H9 (cell line): ENCODE measurements around the gene SPAG6. TPM values are rescaled to one million over a fixed set of nuclear protein-coding genes. Genes with fewer than 3 reads are reported as not detected.

ENCODE experiments used
- DNase-seq: peaks from one replicate; pipeline ENCODE4 v3.0.0-alpha.2; 2017
- H2AFZ ChIP-seq: one replicate; pipeline ENCODE4 v1.6.1; 2013; ENCODE audit warnings: mild to moderate bottlenecking, low read length, control low read depth, moderate library complexity
- H2AK5ac ChIP-seq: 2 replicates; pipeline ENCODE4 v1.6.1; 2013; ENCODE audit warnings: low read length, control low read depth, mixed read lengths; ENCODE audit not compliant: insufficient read length
- H2BK120ac ChIP-seq: one replicate; pipeline ENCODE4 v1.6.1; 2013; ENCODE audit warnings: low read depth, mild to moderate bottlenecking, low read length, control low read depth, inconsistent platforms; ENCODE audit not compliant: poor library complexity, severe bottlenecking
- H2BK12ac ChIP-seq: 2 replicates; pipeline ENCODE4 v1.6.1; 2013; ENCODE audit warnings: low read length, control low read depth, mixed read lengths, low read depth; ENCODE audit not compliant: insufficient read length
- H2BK15ac ChIP-seq: 2 replicates; pipeline ENCODE4 v1.6.1; 2013; ENCODE audit warnings: low read depth, low read length, control low read depth
- H2BK20ac ChIP-seq: one replicate; pipeline ENCODE4 v1.6.1; 2013; ENCODE audit warnings: low read depth, mild to moderate bottlenecking, low read length, control low read depth, inconsistent platforms; ENCODE audit not compliant: poor library complexity, severe bottlenecking
- H2BK5ac ChIP-seq: 2 replicates; pipeline ENCODE4 v1.6.1; 2013; ENCODE audit warnings: low read length, control low read depth, mixed read lengths; ENCODE audit not compliant: insufficient read length
- H3K14ac ChIP-seq: 2 replicates; pipeline ENCODE4 v1.6.1; 2013; ENCODE audit warnings: low read length, control low read depth; ENCODE audit not compliant: insufficient read depth
- H3K18ac ChIP-seq: 2 replicates; pipeline ENCODE4 v1.6.1; 2013; ENCODE audit warnings: low read depth, mild to moderate bottlenecking, mixed read lengths, low read length, control low read depth; ENCODE audit not compliant: insufficient read length
- H3K23ac ChIP-seq: 2 replicates; pipeline ENCODE4 v1.6.1; 2013; ENCODE audit warnings: low read length, control low read depth, mixed read lengths, low read depth; ENCODE audit not compliant: insufficient read length
- H3K23me2 ChIP-seq: 2 replicates; pipeline ENCODE4 v1.6.1; 2013; ENCODE audit warnings: low read depth, mild to moderate bottlenecking, mixed read lengths, low read length, control low read depth; ENCODE audit not compliant: insufficient read length, poor library complexity, severe bottlenecking
- H3K27ac ChIP-seq: 2 replicates; pipeline ENCODE4 v1.5.1; 2013; ENCODE audit warnings: low read length, control low read depth, mixed read lengths, low read depth; ENCODE audit not compliant: insufficient read length
- H3K27me3 ChIP-seq: 2 replicates; pipeline ENCODE4 v1.6.1; 2013; ENCODE audit warnings: low read length, control low read depth, inconsistent platforms; ENCODE audit not compliant: insufficient read depth
- H3K4ac ChIP-seq: 2 replicates; pipeline ENCODE4 v1.6.1; 2013; ENCODE audit warnings: low read depth, mild to moderate bottlenecking, control low read depth, inconsistent platforms, low read length, moderate library complexity
- H3K4me1 ChIP-seq: 2 replicates; pipeline ENCODE4 v1.6.1; 2013; ENCODE audit warnings: low read length, control low read depth, inconsistent platforms; ENCODE audit not compliant: insufficient read depth
- H3K4me2 ChIP-seq: 2 replicates; pipeline ENCODE4 v1.6.1; 2013; ENCODE audit warnings: low read length, control low read depth, mixed read lengths; ENCODE audit not compliant: insufficient read length, insufficient read depth
- H3K56ac ChIP-seq: 2 replicates; pipeline ENCODE4 v1.6.1; 2013; ENCODE audit warnings: low read depth, mild to moderate bottlenecking, mixed read lengths, low read length, control low read depth; ENCODE audit not compliant: insufficient read length
- H3K79me1 ChIP-seq: 2 replicates; pipeline ENCODE4 v1.6.1; 2013; ENCODE audit warnings: low read depth, mild to moderate bottlenecking, moderate library complexity, low read length, control low read depth, inconsistent platforms; ENCODE audit not compliant: insufficient read depth, poor library complexity, severe bottlenecking
- H3K79me2 ChIP-seq: 2 replicates; pipeline ENCODE4 v1.6.1; 2013; ENCODE audit warnings: low read length, control low read depth, inconsistent platforms; ENCODE audit not compliant: insufficient read depth
- H3K9ac ChIP-seq: 2 replicates; pipeline ENCODE4 v1.6.1; 2013; ENCODE audit warnings: low read length, control low read depth, mixed read lengths; ENCODE audit not compliant: insufficient read length; ENCODE audit errors: extremely low read depth
- H3K9me3 ChIP-seq: one replicate; pipeline ENCODE4 v1.6.1; 2013; ENCODE audit warnings: low read depth, low read length, inconsistent platforms; ENCODE audit not compliant: control insufficient read depth
- H3T11ph ChIP-seq: one replicate; pipeline ENCODE4 v1.6.1; 2013; ENCODE audit warnings: mild to moderate bottlenecking, low read length, control low read depth, inconsistent platforms
- H4K20me1 ChIP-seq: one replicate; pipeline ENCODE4 v1.6.1; 2013; ENCODE audit not compliant: control insufficient read depth, insufficient read length, insufficient read depth
- H4K5ac ChIP-seq: 2 replicates; pipeline ENCODE4 v1.6.1; 2013; ENCODE audit warnings: low read depth, mild to moderate bottlenecking, mixed read lengths, low read length, control low read depth; ENCODE audit not compliant: insufficient read length
- H4K8ac ChIP-seq: replicated peaks from 2 replicates; pipeline ENCODE4 v1.6.1; 2013; ENCODE audit warnings: low read length, control low read depth, mixed read lengths, low read depth; ENCODE audit not compliant: insufficient read length
- H4K91ac ChIP-seq: 2 replicates; pipeline ENCODE4 v1.6.1; 2013; ENCODE audit warnings: low read depth, mild to moderate bottlenecking, moderate library complexity, mixed read lengths, low read length, control low read depth; ENCODE audit not compliant: insufficient read length
- H3K27ac Mint-ChIP-seq, 3 experiments: 2 replicates in 2 of 3; 3 replicates in 1 of 3; pipeline ENCODE4 v1.8.0; 2020 to 2021; ENCODE audit warnings: mixed read lengths in 3 of 3, mild to moderate bottlenecking in 1 of 3, moderate library complexity in 1 of 3
- H3K27me3 Mint-ChIP-seq: 2 replicates; pipeline ENCODE4 v1.8.0; 2021; ENCODE audit warnings: low read depth, mild to moderate bottlenecking, moderate library complexity, mixed read lengths
- H3K36me3 Mint-ChIP-seq, 3 experiments: 2 replicates in 2 of 3; 3 replicates in 1 of 3; pipeline ENCODE4 v1.8.0; 2020 to 2021; ENCODE audit warnings: low read depth in 3 of 3, mixed read lengths in 3 of 3; ENCODE audit not compliant: insufficient read depth in 1 of 3
- H3K4me1 Mint-ChIP-seq, 2 experiments: 2 replicates each; pipeline ENCODE4 v1.8.0; 2020; ENCODE audit warnings: mixed read lengths in 2 of 2
- H3K4me3 Mint-ChIP-seq, 2 experiments: 2 replicates in 1 of 2; 3 replicates in 1 of 2; pipeline ENCODE4 v1.8.0; 2020 to 2021; ENCODE audit warnings: mild to moderate bottlenecking in 2 of 2, mixed read lengths in 2 of 2, moderate library complexity in 1 of 2
- H3K9me3 Mint-ChIP-seq, 2 experiments: 2 replicates in 1 of 2; 3 replicates in 1 of 2; pipeline ENCODE4 v1.8.0; 2020; ENCODE audit warnings: mild to moderate bottlenecking in 2 of 2, mixed read lengths in 2 of 2, moderate library complexity in 1 of 2
- CTCF ChIP-seq: fragments of 200-600 bp; sonication (generic); conservative IDR thresholded peaks from 3 replicates; pipeline ENCODE4 v1.8.0; 2021; ENCODE audit warnings: antibody characterized with exemption, mild to moderate bottlenecking
- WGBS: extraction: QIAGEN DNeasy Blood & Tissue Kit; methylation state at CpG from one replicate; pipeline ENCODE4 v1.1.7; 2013; ENCODE audit warnings: missing lambda C conversion rate, low lambda C conversion rate, mixed read lengths; ENCODE audit not compliant: insufficient read length; ENCODE audit errors: extremely low coverage; 5-methylcytosine and 5-hydroxymethylcytosine counted together
- total RNA-seq: library from RNA; stranded (reverse); gene quantifications from 2 replicates; pipeline ENCODE4 v1.2.1, GENCODE V29; 2021

The SPAG6 gene
- total RNA-seq, 1 experiment from 2014 or later, result 0.24 TPM

- Histone ChIP-seq H2BK120ac (no peak overlapping the region), H4K20me1 (no peaks in the 10 kb centered on the region), H2BK20ac (no peak overlapping the region), H3K14ac (no peak overlapping the region), H3K79me1 (no peaks in the 10 kb centered on the region), H3K56ac (no peak overlapping the region), H2BK12ac (no peak overlapping the region), H3K4me2 (peak overlapping the region; percentile 38), H3K79me2 (no peaks in the 10 kb centered on the region), H4K5ac (no peak overlapping the region), H3K23ac (no peak overlapping the region), H2BK15ac (no peak overlapping the region), H3K4me1 (no peaks in the 10 kb centered on the region), H2AFZ (no peak overlapping the region), H3K27ac (no peak overlapping the region), H3K27me3 (peaks cover 61% of the 10 kb centered on the region; the same call in 1 of the 2 replicates), H3K18ac (no peak overlapping the region), H3K9ac (no peak overlapping the region), H4K8ac (no peak overlapping the region), H2BK5ac (no peak overlapping the region), H3K4ac (no peak overlapping the region), H2AK5ac (no peak overlapping the region), H4K91ac (no peak overlapping the region), H3K23me2 (peaks cover 14% of the 10 kb centered on the region), H3K9me3 (no peaks in the 10 kb centered on the region), H3T11ph (no peak overlapping the region)
- TF ChIP-seq CTCF, result no peak
- DNase-seq, result no peak
- H3K9me3 Mint-ChIP-seq, result no peaks in the 10 kb centered on the region; a peak in 3 of 5 replicates
- no peak overlapping the region for H3K27ac Mint-ChIP-seq
- H3K27me3 Mint-ChIP-seq, result peaks cover 99% of the 10 kb centered on the region
- no CpG with 5 or more reads among the region's 16 CpGs for WGBS
- 0 out of 7 replicates have a peak, but pooled peaks cover 0 to 5% (median 0%) of the 10 kb centered on the region in 3 experiments for H3K36me3 Mint-ChIP-seq
- H3K4me1 Mint-ChIP-seq, result peaks cover 6 to 17% of the 10 kb centered on the region in 2 experiments
- H3K4me3 Mint-ChIP-seq, result peak overlapping the region; percentile 23 to 73
Measured at GRCh38 chr10:22333975-22334282, 11.4 kb upstream of the SPAG6 start.
